Vagina (tissue), 2 donors: Measurements from ENCODE around the gene CDKN2AIPNL. TPM values are rescaled to one million over a fixed set of nuclear protein-coding genes. Genes with fewer than 3 reads are reported as not detected.

Source experiments
- DNase-seq, 2 donors: peaks; one replicate each; pipeline ENCODE4 v3.0.0-alpha.2; 2017; ENCODE audit errors: extremely low spot score in 2 of 2
- H3K27ac ChIP-seq: fragments of 200-600 bp; sonication (generic); one replicate; pipeline ENCODE4 v1.5.1; 2019
- H3K27me3 ChIP-seq: fragments of 200-600 bp; sonication (generic); one replicate; pipeline ENCODE4 v1.5.1; 2019
- H3K36me3 ChIP-seq, 2 donors: fragments of 200-600 bp; sonication (generic); one replicate each; pipeline ENCODE4 v1.5.1; 2017 to 2019
- H3K4me1 ChIP-seq: fragments of 200-600 bp; sonication (generic); one replicate; pipeline ENCODE4 v1.5.1; 2019
- H3K4me3 ChIP-seq, 2 donors: fragments of 200-600 bp; sonication (generic); 1 replicate in 1 of 2; 2 replicates in 1 of 2; pipeline ENCODE4 v1.5.1; 2016 to 2019
- H3K9me3 ChIP-seq: fragments of 200-600 bp; sonication (generic); one replicate; pipeline ENCODE4 v1.5.1; 2019
- POLR2A ChIP-seq, 2 donors: fragments of 450-650 bp; IDR thresholded peaks; one replicate each; pipeline ENCODE4 v1.6.1; 2017; ENCODE audit warnings: antibody characterized with exemption in 2 of 2, mild to moderate bottlenecking in 2 of 2, moderate library complexity in 2 of 2
- POLR2AphosphoS5 ChIP-seq, 2 donors: sonication (generic); formaldehyde crosslinking; IDR thresholded peaks; one replicate each; pipeline ENCODE4 v1.9.0; 2017; ENCODE audit warnings: antibody characterized with exemption in 2 of 2, mild to moderate bottlenecking in 2 of 2, low read depth in 1 of 2; ENCODE audit not compliant: insufficient read depth in 1 of 2
- intact Hi-C: fragments of 100-400 bp; cut with DNase I; formaldehyde crosslinking; loops from one replicate; pipeline ENCODE4 v1.15.1; 2023
- total RNA-seq: library from RNA; depleted of rRNA; stranded (reverse); fragments of >200 nt; gene quantifications from one replicate; pipeline ENCODE4 v1.2.3, GENCODE V29; 2016
- TF ChIP-seq, protein P1 (sequence below), 3 experiments: fragments of 450-650 bp in 2 of 3; fragments of 200-600 bp in 1 of 3; sonication (generic) in 1 of 3; IDR thresholded peaks; one replicate each; pipeline ENCODE4 v1.5.1; 2017 to 2019; ENCODE audit warnings: antibody characterized with exemption in 3 of 3, mild to moderate bottlenecking in 2 of 3, moderate library complexity in 2 of 3

Gene CDKN2AIPNL
- total RNA-seq, 1 donor from 2014 or later, result 18.4 TPM

DNA sequence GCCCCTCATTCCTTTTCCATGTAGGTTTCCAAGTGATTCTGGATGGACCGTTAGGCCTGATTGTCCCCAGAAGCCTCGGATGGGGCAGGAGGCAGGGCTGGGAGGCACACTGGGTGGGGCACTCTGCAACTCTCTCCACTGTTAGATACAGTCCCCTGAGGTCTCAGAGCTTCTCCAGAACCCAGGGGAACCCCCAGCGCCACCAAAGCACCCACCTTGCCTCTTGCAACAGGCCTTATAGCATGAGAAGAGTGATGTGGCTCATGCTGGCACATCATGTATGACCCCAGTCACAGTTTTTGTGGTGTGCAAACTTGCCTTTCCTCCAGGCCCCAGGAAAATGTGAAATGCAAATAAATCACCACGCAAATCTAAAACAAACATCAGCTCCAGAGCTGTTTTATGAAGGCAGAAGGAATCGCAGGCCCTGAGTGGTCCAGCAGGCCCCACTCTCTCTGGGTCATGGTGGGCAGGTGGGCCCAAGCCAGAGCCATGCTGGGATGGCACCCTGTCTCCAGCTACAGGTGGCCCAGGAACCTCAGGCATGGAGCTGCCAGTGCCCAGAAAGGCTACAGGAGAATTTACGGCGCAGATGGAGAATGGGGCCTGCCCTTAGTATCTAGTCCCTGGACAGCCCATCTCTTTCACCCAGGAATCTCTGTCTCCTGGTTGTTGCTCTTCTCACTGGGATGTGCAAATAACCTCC lies 36.3 kb upstream of the CDKN2AIPNL start:
- no peak for TF ChIP-seq POLR2AphosphoS5 (IDR thresholded peaks at IDR 0.05; ENCODE audit: insufficient read depth in 1 of 2, low read depth in 1 of 2)
- TF ChIP-seq, protein P1, sequence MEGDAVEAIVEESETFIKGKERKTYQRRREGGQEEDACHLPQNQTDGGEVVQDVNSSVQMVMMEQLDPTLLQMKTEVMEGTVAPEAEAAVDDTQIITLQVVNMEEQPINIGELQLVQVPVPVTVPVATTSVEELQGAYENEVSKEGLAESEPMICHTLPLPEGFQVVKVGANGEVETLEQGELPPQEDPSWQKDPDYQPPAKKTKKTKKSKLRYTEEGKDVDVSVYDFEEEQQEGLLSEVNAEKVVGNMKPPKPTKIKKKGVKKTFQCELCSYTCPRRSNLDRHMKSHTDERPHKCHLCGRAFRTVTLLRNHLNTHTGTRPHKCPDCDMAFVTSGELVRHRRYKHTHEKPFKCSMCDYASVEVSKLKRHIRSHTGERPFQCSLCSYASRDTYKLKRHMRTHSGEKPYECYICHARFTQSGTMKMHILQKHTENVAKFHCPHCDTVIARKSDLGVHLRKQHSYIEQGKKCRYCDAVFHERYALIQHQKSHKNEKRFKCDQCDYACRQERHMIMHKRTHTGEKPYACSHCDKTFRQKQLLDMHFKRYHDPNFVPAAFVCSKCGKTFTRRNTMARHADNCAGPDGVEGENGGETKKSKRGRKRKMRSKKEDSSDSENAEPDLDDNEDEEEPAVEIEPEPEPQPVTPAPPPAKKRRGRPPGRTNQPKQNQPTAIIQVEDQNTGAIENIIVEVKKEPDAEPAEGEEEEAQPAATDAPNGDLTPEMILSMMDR (IDR thresholded peaks at IDR 0.05), result no peak
- TF ChIP-seq POLR2A (IDR thresholded peaks at IDR 0.05), result no peak
- Histone ChIP-seq H3K9me3 (no peaks in the 10 kb centered on the region), H3K36me3 (no peaks in the 10 kb centered on the region), H3K4me3 (no peak overlapping the region), H3K27ac (no peak overlapping the region), H3K4me1 (no peaks in the 10 kb centered on the region), H3K27me3 (no peaks in the 10 kb centered on the region)
- intact Hi-C loops, result no loop called here
- no peak for DNase-seq

GRCh38 chr5:134446938-134447337 lies 35.3 kb upstream of the CDKN2AIPNL start:
- TF ChIP-seq POLR2A (IDR thresholded peaks at IDR 0.05), result no peak
- no peak for TF ChIP-seq POLR2AphosphoS5 (IDR thresholded peaks at IDR 0.05; ENCODE audit: insufficient read depth in 1 of 2, low read depth in 1 of 2)
- TF ChIP-seq, protein P1 (IDR thresholded peaks at IDR 0.05), result no peak
- H3K4me3 ChIP-seq, result no peak overlapping the region
- no peaks in the 10 kb centered on the region for H3K9me3 ChIP-seq
- H3K36me3 ChIP-seq, result no peaks in the 10 kb centered on the region
- no peak overlapping the region for H3K27ac ChIP-seq
- no peak for DNase-seq
- intact Hi-C loops, result no loop called here
- no peaks in the 10 kb centered on the region for H3K4me1 ChIP-seq
- H3K27me3 ChIP-seq, result no peaks in the 10 kb centered on the region

DNA sequence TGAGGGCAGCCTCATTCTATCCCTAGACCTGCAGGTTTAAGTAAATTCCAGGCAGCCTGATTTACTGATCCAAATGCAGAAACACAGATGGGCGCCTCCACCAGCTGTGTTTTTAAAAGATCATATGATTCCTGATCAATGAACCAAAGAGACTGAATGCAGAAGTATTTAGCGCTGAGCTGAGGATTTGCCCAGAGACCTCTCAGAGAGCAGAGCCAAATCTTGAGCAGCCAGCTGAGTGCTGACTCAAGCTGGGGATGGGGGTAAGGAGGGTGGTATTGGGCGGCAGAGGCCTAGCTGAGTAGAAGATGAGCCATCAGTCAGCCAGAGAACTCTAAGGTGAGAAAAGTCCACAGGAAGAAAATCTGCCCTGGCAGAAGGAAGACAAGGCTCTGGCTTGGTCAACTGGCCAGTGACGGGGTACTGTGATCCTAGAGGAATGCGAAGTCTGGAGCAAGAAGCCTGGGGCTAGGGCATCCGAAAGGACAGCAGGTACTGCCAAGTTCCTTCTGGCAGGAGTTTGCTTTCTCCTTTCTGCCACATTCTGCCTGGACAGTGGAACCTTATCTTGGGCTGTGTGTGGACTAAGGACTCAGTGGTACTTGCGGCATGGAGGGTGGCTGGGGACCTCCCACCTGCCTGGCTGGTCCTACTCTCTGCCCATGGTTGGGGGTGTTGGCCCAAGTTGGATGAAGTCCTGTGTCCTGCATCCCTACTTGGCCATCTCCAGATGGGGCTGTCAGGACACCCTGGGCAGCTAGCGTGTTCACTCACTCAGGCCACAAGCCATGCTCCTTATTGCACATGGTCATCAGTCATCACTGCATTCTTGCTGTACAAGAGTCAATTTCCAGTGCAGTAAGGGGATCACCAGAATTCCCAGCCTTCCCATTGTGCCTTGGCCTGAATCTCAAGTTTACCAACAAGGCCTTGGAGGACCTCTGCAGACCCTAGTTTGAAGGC lies 34.5 kb upstream of the CDKN2AIPNL start:
- intact Hi-C loops, result no loop called here
- DNase-seq, result no peak
- no peaks in the 10 kb centered on the region for H3K4me1 ChIP-seq
- no peaks in the 10 kb centered on the region for H3K27me3 ChIP-seq
- H3K36me3 ChIP-seq, result no peaks in the 10 kb centered on the region
- no peak overlapping the region for H3K27ac ChIP-seq
- H3K9me3 ChIP-seq, result no peaks in the 10 kb centered on the region
- H3K4me3 ChIP-seq, result no peak overlapping the region
- TF ChIP-seq POLR2A (IDR thresholded peaks at IDR 0.05) (no peak), POLR2AphosphoS5 (IDR thresholded peaks at IDR 0.05; ENCODE audit: insufficient read depth in 1 of 2, low read depth in 1 of 2) (no peak)
- TF ChIP-seq, protein P1 (IDR thresholded peaks at IDR 0.05), result no peak

DNA sequence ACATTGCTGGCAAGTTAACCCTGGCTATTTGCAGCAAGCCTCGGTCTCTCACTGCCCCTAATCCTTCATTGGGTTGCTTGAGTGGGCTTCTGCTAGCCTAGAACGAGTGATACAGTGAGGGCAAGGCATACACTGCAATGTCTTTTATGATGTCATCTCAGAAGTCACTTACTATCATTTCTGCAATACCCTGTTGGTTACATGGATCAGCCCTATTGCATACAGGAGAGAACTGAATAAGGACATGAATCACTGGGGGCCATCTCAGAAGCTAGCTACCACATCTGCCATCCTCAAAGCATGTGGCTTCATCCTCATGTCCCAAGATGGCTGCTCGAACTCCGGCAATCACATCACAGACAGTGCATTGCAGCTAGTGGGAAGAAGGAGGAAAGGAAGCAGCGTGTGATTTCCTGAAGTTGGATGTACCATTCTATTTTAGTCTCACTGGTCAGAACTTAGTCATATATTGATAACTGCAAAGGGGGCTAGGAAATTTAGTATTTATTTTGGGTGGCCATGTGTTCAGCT lies 33.3 kb upstream of the CDKN2AIPNL start:
- Histone ChIP-seq H3K4me1 (no peaks in the 10 kb centered on the region), H3K27me3 (no peaks in the 10 kb centered on the region), H3K4me3 (no peak overlapping the region), H3K36me3 (no peaks in the 10 kb centered on the region), H3K27ac (no peak overlapping the region), H3K9me3 (no peaks in the 10 kb centered on the region)
- TF ChIP-seq POLR2AphosphoS5 (IDR thresholded peaks at IDR 0.05; ENCODE audit: insufficient read depth in 1 of 2, low read depth in 1 of 2) (no peak), POLR2A (IDR thresholded peaks at IDR 0.05) (no peak)
- TF ChIP-seq, protein P1 (IDR thresholded peaks at IDR 0.05), result no peak
- intact Hi-C loops, result no loop called here
- no peak for DNase-seq
